Stimulated activated CD8-positive, alpha-beta memory T cell treated with anti-CD3 and anti-CD28 coated beads, Interleukin-12 subunit alpha, Interleukin-12 subunit beta, amount 100 ng/mL, for 24 hours (primary cell): Measurements from ENCODE around the gene LCT.

Experiments used
- DNase-seq: peaks from one replicate; pipeline ENCODE4 v3.0.0-alpha.2; 2020; ENCODE audit errors: extremely low read depth

Gene LCT

DNA sequence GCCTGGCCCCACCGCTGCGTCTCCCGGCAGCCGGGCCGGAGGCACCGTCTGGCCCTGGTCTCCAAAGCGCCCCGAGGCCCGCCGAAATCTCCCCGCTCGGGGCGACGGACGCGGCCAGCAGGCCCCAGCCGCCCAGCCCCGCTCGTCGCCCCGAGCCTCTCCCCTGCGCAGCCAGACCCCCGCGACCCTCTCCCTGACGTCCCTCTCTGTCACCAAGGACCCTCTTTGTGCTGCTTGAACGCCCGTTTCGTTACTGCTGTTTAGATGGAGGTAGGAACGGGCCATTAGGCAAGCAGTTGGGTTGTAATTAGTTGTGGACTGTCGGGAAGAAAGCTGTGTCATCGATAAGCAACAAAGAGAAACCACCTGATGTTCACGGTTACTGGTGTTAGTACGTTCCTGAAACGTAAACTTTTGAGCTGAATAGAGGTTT, 94.6 kb downstream of the LCT start:
- DNase-seq = no peak

DNA sequence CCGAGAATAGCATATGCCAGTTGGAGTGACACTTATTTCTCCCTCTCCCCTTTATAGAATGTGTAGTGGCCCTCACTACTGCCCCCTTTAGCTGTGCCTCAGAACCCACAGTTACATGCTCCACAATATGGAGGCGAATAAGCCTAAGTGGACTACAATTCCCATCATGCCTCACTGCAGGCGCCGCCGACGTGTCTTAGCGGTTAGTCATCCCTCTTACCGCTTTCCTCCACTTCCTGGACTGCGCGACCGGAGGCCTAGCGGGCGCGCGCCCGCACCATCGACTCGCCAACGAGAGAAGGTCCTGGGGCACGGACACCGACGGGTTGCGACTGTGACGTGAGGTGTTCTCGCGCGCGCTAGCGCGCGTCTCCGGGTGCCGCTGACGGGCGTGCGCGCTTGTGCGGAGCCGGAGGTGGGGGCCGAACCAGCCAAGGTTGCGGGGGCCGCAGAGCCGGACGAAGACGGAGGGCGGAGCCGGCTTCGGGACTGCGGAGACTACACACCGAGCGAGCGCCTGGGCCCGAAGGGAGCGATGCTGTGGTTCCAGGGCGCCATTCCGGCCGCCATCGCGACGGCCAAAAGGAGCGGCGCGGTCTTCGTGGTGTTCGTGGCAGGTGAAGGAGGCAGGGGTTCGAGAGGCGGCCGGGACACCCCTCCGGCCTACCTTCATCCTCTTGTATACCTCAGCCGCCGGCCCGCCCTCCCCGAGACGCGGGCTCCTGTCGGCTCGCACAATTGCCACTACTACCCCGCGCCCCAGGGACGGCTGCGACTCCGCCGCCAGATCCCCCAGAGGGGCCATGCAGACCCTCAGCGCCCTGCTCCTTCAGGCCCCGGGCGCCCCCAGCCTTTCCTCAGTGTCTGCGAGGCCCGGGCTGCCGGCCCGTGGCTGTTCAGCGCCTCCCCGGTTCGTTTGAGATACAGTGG, 95.3 kb downstream of the LCT start, which contains the start of gene UBXN4:
TSS of gene UBXN4 (plus strand) at position 461 of the 930 bp plus-strand sequence. CDS start at position 536, 75 bp downstream.
- peak; percentile 91 for DNase-seq

DNA sequence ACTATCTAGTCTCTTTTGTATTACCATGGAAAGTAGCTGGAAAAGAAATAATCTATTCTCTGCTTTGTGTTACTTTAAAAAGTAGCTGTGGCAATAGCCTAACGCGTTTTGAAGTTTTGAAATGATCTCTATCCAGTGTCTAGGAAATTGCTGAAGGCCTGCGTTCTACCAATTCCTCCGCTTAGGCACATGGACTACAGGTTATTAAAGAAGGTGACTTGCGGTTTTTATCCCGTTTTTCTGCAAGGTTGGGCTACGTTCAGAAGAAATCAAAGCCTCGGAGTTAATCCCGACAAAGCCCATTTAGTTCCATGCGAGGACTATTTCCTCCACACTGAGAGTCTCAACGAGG, 96.0 kb downstream of the LCT start:
- no peak for DNase-seq

DNA sequence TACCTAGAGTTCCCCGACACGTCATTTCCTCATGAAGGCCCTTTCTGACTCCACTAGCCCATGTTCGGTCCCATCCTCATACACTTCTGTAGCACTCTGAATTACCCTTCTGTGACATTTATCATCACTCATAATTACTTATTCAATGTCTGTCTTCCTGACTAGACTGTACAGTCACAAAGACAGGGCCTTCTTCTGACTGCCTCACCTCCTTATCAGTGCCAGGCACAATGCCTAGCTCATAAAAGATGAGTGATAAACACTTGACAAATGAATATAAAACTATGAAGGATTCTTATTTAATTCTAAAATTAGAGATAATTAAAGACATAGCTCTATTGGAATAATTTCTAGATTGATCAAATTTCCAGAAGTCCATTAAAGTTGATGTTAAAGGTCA, 96.8 kb downstream of the LCT start:
- DNase-seq = no peak
